ENCODE data around the gene TSHZ2. TPM values are rescaled to one million over a fixed set of nuclear protein-coding genes. Genes with fewer than 3 reads are reported as not detected.

Gene TSHZ2
- total RNA-seq, 1 experiment from 2014 or later = 0.20 TPM

DNA sequence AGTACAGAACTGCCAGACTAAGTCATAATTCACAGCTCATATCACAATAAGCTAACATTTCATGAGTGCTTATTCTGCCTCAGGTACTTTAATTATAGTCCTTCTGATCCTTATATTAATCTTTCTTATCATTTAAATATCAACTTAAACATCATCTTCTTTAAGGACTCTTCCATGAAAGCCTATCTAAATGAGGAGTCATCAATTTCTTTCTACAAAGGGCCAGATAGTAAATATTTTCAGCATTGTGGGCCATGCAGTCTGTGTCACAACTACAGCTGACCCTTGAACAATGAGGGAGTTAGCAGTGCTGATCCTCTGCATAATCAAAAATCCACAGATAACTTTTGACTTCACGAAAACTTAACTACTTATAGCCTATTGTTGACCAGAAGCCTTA is 306.4 kb downstream of the TSHZ2 start:
- H3K4me1 Mint-ChIP-seq = peaks cover 34% of the 10 kb centered on the region
- ATAC-seq = no peak
- POLR2A ChIA-PET = interaction anchor here (0.6 kb wide), 1 partner anchor 241 kb away, joined by 3 read pairs; no protein-coding TSS in a partner anchor
- TF ChIP-seq, protein P1, sequence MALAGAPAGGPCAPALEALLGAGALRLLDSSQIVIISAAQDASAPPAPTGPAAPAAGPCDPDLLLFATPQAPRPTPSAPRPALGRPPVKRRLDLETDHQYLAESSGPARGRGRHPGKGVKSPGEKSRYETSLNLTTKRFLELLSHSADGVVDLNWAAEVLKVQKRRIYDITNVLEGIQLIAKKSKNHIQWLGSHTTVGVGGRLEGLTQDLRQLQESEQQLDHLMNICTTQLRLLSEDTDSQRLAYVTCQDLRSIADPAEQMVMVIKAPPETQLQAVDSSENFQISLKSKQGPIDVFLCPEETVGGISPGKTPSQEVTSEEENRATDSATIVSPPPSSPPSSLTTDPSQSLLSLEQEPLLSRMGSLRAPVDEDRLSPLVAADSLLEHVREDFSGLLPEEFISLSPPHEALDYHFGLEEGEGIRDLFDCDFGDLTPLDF (CRISPR knock-in tag; IDR thresholded peaks at IDR 0.05) = no peak
- no peak for TF ChIP-seq IRF2 (CRISPR knock-in tag; IDR thresholded peaks at IDR 0.05; ENCODE audit: borderline replicate concordance, low read depth)
- no peak for TF ChIP-seq FOXP1 (CRISPR knock-in tag; IDR thresholded peaks at IDR 0.05; ENCODE audit: borderline replicate concordance)
- no peak for TF ChIP-seq ZNF671 (CRISPR knock-in tag; IDR thresholded peaks at IDR 0.05)
- no peak for TF ChIP-seq NR3C1 (CRISPR knock-in tag; conservative IDR thresholded peaks at IDR 0.05; ENCODE audit: low read depth)
- TF ChIP-seq, protein P2, sequence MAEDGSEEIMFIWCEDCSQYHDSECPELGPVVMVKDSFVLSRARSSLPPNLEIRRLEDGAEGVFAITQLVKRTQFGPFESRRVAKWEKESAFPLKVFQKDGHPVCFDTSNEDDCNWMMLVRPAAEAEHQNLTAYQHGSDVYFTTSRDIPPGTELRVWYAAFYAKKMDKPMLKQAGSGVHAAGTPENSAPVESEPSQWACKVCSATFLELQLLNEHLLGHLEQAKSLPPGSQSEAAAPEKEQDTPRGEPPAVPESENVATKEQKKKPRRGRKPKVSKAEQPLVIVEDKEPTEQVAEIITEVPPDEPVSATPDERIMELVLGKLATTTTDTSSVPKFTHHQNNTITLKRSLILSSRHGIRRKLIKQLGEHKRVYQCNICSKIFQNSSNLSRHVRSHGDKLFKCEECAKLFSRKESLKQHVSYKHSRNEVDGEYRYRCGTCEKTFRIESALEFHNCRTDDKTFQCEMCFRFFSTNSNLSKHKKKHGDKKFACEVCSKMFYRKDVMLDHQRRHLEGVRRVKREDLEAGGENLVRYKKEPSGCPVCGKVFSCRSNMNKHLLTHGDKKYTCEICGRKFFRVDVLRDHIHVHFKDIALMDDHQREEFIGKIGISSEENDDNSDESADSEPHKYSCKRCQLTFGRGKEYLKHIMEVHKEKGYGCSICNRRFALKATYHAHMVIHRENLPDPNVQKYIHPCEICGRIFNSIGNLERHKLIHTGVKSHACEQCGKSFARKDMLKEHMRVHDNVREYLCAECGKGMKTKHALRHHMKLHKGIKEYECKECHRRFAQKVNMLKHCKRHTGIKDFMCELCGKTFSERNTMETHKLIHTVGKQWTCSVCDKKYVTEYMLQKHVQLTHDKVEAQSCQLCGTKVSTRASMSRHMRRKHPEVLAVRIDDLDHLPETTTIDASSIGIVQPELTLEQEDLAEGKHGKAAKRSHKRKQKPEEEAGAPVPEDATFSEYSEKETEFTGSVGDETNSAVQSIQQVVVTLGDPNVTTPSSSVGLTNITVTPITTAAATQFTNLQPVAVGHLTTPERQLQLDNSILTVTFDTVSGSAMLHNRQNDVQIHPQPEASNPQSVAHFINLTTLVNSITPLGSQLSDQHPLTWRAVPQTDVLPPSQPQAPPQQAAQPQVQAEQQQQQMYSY (CRISPR knock-in tag; IDR thresholded peaks at IDR 0.05) = no peak
- TF ChIP-seq ELF4 (CRISPR knock-in tag; IDR thresholded peaks at IDR 0.05; ENCODE audit: low read depth) = no peak
- TF ChIP-seq, protein P3, sequence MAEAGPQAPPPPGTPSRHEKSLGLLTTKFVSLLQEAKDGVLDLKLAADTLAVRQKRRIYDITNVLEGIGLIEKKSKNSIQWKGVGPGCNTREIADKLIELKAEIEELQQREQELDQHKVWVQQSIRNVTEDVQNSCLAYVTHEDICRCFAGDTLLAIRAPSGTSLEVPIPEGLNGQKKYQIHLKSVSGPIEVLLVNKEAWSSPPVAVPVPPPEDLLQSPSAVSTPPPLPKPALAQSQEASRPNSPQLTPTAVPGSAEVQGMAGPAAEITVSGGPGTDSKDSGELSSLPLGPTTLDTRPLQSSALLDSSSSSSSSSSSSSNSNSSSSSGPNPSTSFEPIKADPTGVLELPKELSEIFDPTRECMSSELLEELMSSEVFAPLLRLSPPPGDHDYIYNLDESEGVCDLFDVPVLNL (CRISPR knock-in tag; IDR thresholded peaks at IDR 0.05; ENCODE audit: borderline replicate concordance, low read depth) = no peak
- no peak for TF ChIP-seq SOX15 (CRISPR knock-in tag; IDR thresholded peaks at IDR 0.05)
- TF ChIP-seq, protein P4, sequence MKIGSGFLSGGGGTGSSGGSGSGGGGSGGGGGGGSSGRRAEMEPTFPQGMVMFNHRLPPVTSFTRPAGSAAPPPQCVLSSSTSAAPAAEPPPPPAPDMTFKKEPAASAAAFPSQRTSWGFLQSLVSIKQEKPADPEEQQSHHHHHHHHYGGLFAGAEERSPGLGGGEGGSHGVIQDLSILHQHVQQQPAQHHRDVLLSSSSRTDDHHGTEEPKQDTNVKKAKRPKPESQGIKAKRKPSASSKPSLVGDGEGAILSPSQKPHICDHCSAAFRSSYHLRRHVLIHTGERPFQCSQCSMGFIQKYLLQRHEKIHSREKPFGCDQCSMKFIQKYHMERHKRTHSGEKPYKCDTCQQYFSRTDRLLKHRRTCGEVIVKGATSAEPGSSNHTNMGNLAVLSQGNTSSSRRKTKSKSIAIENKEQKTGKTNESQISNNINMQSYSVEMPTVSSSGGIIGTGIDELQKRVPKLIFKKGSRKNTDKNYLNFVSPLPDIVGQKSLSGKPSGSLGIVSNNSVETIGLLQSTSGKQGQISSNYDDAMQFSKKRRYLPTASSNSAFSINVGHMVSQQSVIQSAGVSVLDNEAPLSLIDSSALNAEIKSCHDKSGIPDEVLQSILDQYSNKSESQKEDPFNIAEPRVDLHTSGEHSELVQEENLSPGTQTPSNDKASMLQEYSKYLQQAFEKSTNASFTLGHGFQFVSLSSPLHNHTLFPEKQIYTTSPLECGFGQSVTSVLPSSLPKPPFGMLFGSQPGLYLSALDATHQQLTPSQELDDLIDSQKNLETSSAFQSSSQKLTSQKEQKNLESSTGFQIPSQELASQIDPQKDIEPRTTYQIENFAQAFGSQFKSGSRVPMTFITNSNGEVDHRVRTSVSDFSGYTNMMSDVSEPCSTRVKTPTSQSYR (CRISPR knock-in tag; IDR thresholded peaks at IDR 0.05) = no peak
- no peak for TF ChIP-seq MXD4 (CRISPR knock-in tag; IDR thresholded peaks at IDR 0.05; ENCODE audit: borderline replicate concordance)
- no peaks in the 10 kb centered on the region for H3K9me3 Mint-ChIP-seq
- CTCF ChIA-PET = no interaction called here
- no peak for DNase-seq (ENCODE audit: low spot score)
- no peak overlapping the region for H3K4me3 Mint-ChIP-seq
- no peak overlapping the region for H3K27ac Mint-ChIP-seq
- H3K36me3 Mint-ChIP-seq = no peaks in the 10 kb centered on the region
- H3K27me3 Mint-ChIP-seq (ENCODE audit: low read depth) = no peaks in the 10 kb centered on the region

DNA sequence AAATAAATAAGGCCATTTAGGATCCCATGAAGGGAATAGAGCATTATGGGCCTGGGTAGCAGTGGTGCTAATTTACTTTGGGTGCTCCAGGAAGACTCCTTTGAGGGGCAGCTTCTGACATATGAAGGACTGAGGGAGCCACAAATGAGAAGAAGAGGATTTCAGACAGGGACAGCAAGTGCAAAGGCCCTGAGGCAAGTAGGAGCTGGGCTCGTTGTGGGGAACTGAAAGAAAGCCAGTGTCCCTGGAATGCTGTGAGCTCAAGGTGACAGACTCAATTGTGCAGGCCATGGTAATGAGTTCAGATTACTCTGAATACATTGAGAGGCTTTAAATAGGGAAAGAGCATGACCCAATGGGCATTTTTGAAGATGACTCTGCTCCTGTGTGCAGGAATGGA is 307.6 kb downstream of the TSHZ2 start:
- no peaks in the 10 kb centered on the region for H3K36me3 Mint-ChIP-seq
- POLR2A ChIA-PET = no interaction called here
- DNase-seq (ENCODE audit: low spot score) (no peak), ATAC-seq (no peak)
- CTCF ChIA-PET = interaction anchor here (1.2 to 1.5 kb wide), 2 partner anchors 12 to 63 kb away, joined by 4 read pairs; no protein-coding TSS in a partner anchor
- H3K4me3 Mint-ChIP-seq = no peak overlapping the region
- peaks cover 44% of the 10 kb centered on the region for H3K4me1 Mint-ChIP-seq
- H3K9me3 Mint-ChIP-seq = no peaks in the 10 kb centered on the region
- peaks cover under 1% of the 10 kb centered on the region; the same call in 1 of the 2 replicates for H3K27me3 Mint-ChIP-seq (ENCODE audit: low read depth)
- H3K27ac Mint-ChIP-seq = no peak overlapping the region
- no peak for TF ChIP-seq CBFB (CRISPR knock-in tag; IDR thresholded peaks at IDR 0.05; ENCODE audit: low read depth)
- TF ChIP-seq, protein P5, sequence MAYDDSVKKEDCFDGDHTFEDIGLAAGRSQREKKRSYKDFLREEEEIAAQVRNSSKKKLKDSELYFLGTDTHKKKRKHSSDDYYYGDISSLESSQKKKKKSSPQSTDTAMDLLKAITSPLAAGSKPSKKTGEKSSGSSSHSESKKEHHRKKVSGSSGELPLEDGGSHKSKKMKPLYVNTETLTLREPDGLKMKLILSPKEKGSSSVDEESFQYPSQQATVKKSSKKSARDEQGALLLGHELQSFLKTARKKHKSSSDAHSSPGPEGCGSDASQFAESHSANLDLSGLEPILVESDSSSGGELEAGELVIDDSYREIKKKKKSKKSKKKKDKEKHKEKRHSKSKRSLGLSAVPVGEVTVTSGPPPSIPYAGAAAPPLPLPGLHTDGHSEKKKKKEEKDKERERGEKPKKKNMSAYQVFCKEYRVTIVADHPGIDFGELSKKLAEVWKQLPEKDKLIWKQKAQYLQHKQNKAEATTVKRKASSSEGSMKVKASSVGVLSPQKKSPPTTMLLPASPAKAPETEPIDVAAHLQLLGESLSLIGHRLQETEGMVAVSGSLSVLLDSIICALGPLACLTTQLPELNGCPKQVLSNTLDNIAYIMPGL (CRISPR knock-in tag; IDR thresholded peaks at IDR 0.05) = no peak
- TF ChIP-seq, protein P6, sequence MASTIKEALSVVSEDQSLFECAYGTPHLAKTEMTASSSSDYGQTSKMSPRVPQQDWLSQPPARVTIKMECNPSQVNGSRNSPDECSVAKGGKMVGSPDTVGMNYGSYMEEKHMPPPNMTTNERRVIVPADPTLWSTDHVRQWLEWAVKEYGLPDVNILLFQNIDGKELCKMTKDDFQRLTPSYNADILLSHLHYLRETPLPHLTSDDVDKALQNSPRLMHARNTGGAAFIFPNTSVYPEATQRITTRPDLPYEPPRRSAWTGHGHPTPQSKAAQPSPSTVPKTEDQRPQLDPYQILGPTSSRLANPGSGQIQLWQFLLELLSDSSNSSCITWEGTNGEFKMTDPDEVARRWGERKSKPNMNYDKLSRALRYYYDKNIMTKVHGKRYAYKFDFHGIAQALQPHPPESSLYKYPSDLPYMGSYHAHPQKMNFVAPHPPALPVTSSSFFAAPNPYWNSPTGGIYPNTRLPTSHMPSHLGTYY (CRISPR knock-in tag; IDR thresholded peaks at IDR 0.05) = no peak
- no peak for TF ChIP-seq RORB (CRISPR knock-in tag; IDR thresholded peaks at IDR 0.05)
- no peak for TF ChIP-seq ZNF396 (CRISPR knock-in tag; IDR thresholded peaks at IDR 0.05; ENCODE audit: borderline replicate concordance)
- no peak for TF ChIP-seq OVOL2 (CRISPR knock-in tag; IDR thresholded peaks at IDR 0.05; ENCODE audit: borderline replicate concordance)
- TF ChIP-seq, protein P7, sequence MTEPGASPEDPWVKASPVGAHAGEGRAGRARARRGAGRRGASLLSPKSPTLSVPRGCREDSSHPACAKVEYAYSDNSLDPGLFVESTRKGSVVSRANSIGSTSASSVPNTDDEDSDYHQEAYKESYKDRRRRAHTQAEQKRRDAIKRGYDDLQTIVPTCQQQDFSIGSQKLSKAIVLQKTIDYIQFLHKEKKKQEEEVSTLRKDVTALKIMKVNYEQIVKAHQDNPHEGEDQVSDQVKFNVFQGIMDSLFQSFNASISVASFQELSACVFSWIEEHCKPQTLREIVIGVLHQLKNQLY (CRISPR knock-in tag; IDR thresholded peaks at IDR 0.05) = no peak
- TF ChIP-seq NFATC4 (CRISPR knock-in tag; IDR thresholded peaks at IDR 0.05) = no peak
- no peak for TF ChIP-seq KAT7 (CRISPR knock-in tag; IDR thresholded peaks at IDR 0.05; ENCODE audit: borderline replicate concordance)
- TF ChIP-seq, protein P8, sequence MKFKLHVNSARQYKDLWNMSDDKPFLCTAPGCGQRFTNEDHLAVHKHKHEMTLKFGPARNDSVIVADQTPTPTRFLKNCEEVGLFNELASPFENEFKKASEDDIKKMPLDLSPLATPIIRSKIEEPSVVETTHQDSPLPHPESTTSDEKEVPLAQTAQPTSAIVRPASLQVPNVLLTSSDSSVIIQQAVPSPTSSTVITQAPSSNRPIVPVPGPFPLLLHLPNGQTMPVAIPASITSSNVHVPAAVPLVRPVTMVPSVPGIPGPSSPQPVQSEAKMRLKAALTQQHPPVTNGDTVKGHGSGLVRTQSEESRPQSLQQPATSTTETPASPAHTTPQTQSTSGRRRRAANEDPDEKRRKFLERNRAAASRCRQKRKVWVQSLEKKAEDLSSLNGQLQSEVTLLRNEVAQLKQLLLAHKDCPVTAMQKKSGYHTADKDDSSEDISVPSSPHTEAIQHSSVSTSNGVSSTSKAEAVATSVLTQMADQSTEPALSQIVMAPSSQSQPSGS (CRISPR knock-in tag; IDR thresholded peaks at IDR 0.05; ENCODE audit: borderline replicate concordance, low read depth) = no peak
- TF ChIP-seq MYBL2 (CRISPR knock-in tag; IDR thresholded peaks at IDR 0.05) = no peak

Data from WTC11 (cell line).